Pancreas (tissue), 10 donors: Measurements from ENCODE around the gene LINGO4. TPM values are rescaled to one million over a fixed set of nuclear protein-coding genes. Genes with fewer than 3 reads are reported as not detected.

ENCODE experiments used
- ATAC-seq, 4 donors: fragments of 200-7000 bp; cut with Tn5 transposase; one replicate each; pipeline versions ENCODE4 v1.8.0 to v1.9.1; 2020; ENCODE audit warnings: mild to moderate bottlenecking in 4 of 4, moderate library complexity in 4 of 4
- DNase-seq, 6 donors: peaks; one replicate each; pipeline ENCODE4 v3.0.0-alpha.2; 2020
- FAIRE-seq: peaks from 2 replicates; lab custom pipeline; 2012; peaks lifted over from hg19 to GRCh38; lab: Jason Lieb, UNC
- H3K27ac ChIP-seq, 4 donors: fragments of 200-600 bp; sonication (generic); 1 replicate in 3 of 4; 2 replicates in 1 of 4; pipeline versions ENCODE4 v1.5.0 to v1.8.0; 2020
- H3K27me3 ChIP-seq, 4 donors: fragments of 200-600 bp; one replicate each; pipeline ENCODE4 v1.8.0; 2021
- H3K36me3 ChIP-seq, 3 donors: fragments of 200-600 bp; sonication (generic) in 1 of 3; one replicate each; pipeline versions ENCODE4 v1.5.0 to v1.8.0; 2020 to 2021
- H3K4me1 ChIP-seq, 3 donors: fragments of 200-600 bp; one replicate each; pipeline ENCODE4 v1.8.0; 2021
- H3K4me3 ChIP-seq, 4 donors: fragments of 200-600 bp; sonication (generic) in 2 of 4; one replicate each; pipeline versions ENCODE4 v1.5.0 to v1.8.0; 2020 to 2021
- H3K9me3 ChIP-seq, 4 donors: fragments of 200-600 bp; one replicate each; pipeline ENCODE4 v1.8.0; 2021
- CTCF ChIP-seq, 4 donors: fragments of 200-600 bp; sonication (generic) in 3 of 4; IDR thresholded peaks; one replicate each; pipeline versions ENCODE4 v1.5.0 to v1.8.0; 2021; ENCODE audit warnings: antibody characterized with exemption in 4 of 4
- WGBS, 2 donors: extraction: QIAGEN DNeasy Blood & Tissue Kit; methylation state at CpG; one replicate each; pipeline ENCODE4 v1.1.7; 2013; 5-methylcytosine and 5-hydroxymethylcytosine counted together
- intact Hi-C, 3 donors: fragments of 100-400 bp; cut with DNase I; formaldehyde crosslinking; loops; one replicate each; pipeline versions ENCODE4 v1.11.1 to v1.14.2; 2022
- polyA plus RNA-seq, 2 donors: library from polyadenylated mRNA; stranded (reverse); fragments of 200-250 nt; gene quantifications; one replicate each; pipeline ENCODE4 v1.2.3, GENCODE V29; 2013
- total RNA-seq, 6 donors: library from RNA; stranded (reverse); fragmentation: NEBNext Ultra II Directional in 4 of 6; extraction: Animal tissue kit (Norgen Biotek cat#: 25700) in 4 of 6; gene quantifications; one replicate each; pipeline versions ENCODE4 v1.2.1 to v1.2.4, GENCODE V29; 2021 to 2023
- donor health status: healthy with polysubstance abuse.
- donor health status: DM: no; HTN: no; CAD: no; lungs with moderate emphysema.
- donor health status: DM: no; HTN: no; CAD: no.
- donor health status: control.
- donor health status: control.
- donor health status: Bipolar disorder and iron deficiency.
- donor health status: DM: yes; HTN: yes; CAD: no.
- donor health status: DM: no; HTN: no; CAD: no.
- donor health status: DM: no; HTN: no; CAD: no.
- donor health status: DM: yes; HTN: yes; CAD: no.

Gene LINGO4
- total and polyA plus RNA-seq, 8 donors: 0.15 to 0.89 (median 0.29) TPM

GRCh38 chr1:151790940-151791651, 14.1 kb downstream of the LINGO4 start:
- Histone ChIP-seq H3K9me3 (no peaks in the 10 kb centered on the region), H3K27me3 (no peaks in the 10 kb centered on the region), H3K36me3 (no peaks in the 10 kb centered on the region), H3K4me3 (peak overlapping the region; percentile 47 to 69 (median 55)), H3K4me1 (peaks cover 0 to 11% (median 0%) of the 10 kb centered on the region in 3 donors), H3K27ac (peak overlapping the region; percentile 30 to 62 (median 50))
- FAIRE-seq (no peak), DNase-seq (peak in 1 of 6 donors; percentile 64), ATAC-seq (peak; percentile 11 to 48 (median 28))
- intact Hi-C loops: no loop called here
- TF ChIP-seq CTCF (IDR thresholded peaks at IDR 0.05): no peak
- WGBS, 2 donors: 1% methylated on average over 52 of the region's 52 CpGs

GRCh38 chr1:151790071-151790939, 14.9 kb downstream of the LINGO4 start, which contains the start of gene TDRKH:
TDRKH (minus strand) TSS chr1:151790500; CDS start chr1:151783022, 7,478 bp downstream.
- intact Hi-C loops: no loop called here

GRCh38 chr1:151787689-151788088, 17.5 kb downstream of the LINGO4 start:
- Histone ChIP-seq H3K9me3 (no peaks in the 10 kb centered on the region), H3K4me3 (no peak overlapping the region), H3K27me3 (no peaks in the 10 kb centered on the region), H3K27ac (no peak overlapping the region), H3K4me1 (peaks cover 0 to 11% (median 0%) of the 10 kb centered on the region in 3 donors), H3K36me3 (no peaks in the 10 kb centered on the region)
- intact Hi-C loops: no loop called here
- WGBS, 2 donors: 84 to 97% methylated on average over 3 of the region's 3 CpGs
- ATAC-seq (no peak), FAIRE-seq (no peak), DNase-seq (no peak)
- TF ChIP-seq CTCF (IDR thresholded peaks at IDR 0.05): no peak

More at GRCh38 chr1:151790071-151790939, 14.9 kb downstream of the LINGO4 start, which contains the start of gene TDRKH:
- no peaks in the 10 kb centered on the region for H3K36me3 ChIP-seq
- FAIRE-seq (peak; percentile 98), ATAC-seq (peak; percentile 96 to 99 (median 98)), DNase-seq (peak; percentile 94 to 99 (median 99))
- peak in 1 of 4 donors; percentile 6 for TF ChIP-seq CTCF (IDR thresholded peaks at IDR 0.05)
- peaks cover 0 to 11% (median 0%) of the 10 kb centered on the region in 3 donors for H3K4me1 ChIP-seq
- H3K9me3 ChIP-seq: no peaks in the 10 kb centered on the region
- H3K27ac ChIP-seq: peak within 1 kb of the TSS; percentile 30 to 62 (median 50)
- no peaks in the 10 kb centered on the region for H3K27me3 ChIP-seq
- H3K4me3 ChIP-seq: peak within 1 kb of the TSS; percentile 49 to 69 (median 62)
- 0 to 1% methylated on average over 58 of the region's 58 CpGs for WGBS, 2 donors

- no peak for FAIRE-seq
- 68 to 75% methylated on average over 2 of the region's 2 CpGs for WGBS, 2 donors
- Histone ChIP-seq H3K36me3 (no peaks in the 10 kb centered on the region), H3K27me3 (no peaks in the 10 kb centered on the region), H3K4me3 (no peak overlapping the region), H3K9me3 (no peaks in the 10 kb centered on the region), H3K4me1 (no peaks in the 10 kb centered on the region), H3K27ac (no peak overlapping the region)
- ATAC-seq: peak in 1 of 4 donors; percentile 29
- no peak for TF ChIP-seq CTCF (IDR thresholded peaks at IDR 0.05)
- intact Hi-C loops: no loop called here
- no peak for DNase-seq
These were observed 21.4 kb downstream of the LINGO4 start for GRCh38 chr1:151783796-151784195.
